ENCODE data around the gene CD19. TPM values are rescaled to one million over a fixed set of nuclear protein-coding genes. Genes with fewer than 3 reads are reported as not detected.

The CD19 gene
- polyA plus RNA-seq, 1 donor from 2014 or later: not detected

GRCh38 chr16:28912558-28912957 is 19.2 kb upstream of the CD19 start:
- no peaks in the 10 kb centered on the region for H3K36me3 ChIP-seq (ENCODE audit: insufficient read depth, low read length)
- H3K79me2 ChIP-seq (replicated peaks; ENCODE audit: insufficient read depth, low read length): no peaks in the 10 kb centered on the region
- TF ChIP-seq RAD21 (conservative IDR thresholded peaks at IDR 0.05) (no peak), REST (IDR thresholded peaks at IDR 0.05; ENCODE audit: borderline replicate concordance) (no peak), EP300 (conservative IDR thresholded peaks at IDR 0.05; ENCODE audit: poor library complexity, severe bottlenecking) (no peak), SMC3 (conservative IDR thresholded peaks at IDR 0.05; ENCODE audit: poor library complexity) (no peak), POLR2AphosphoS5 (IDR thresholded peaks at IDR 0.05) (no peak), CTCF (IDR thresholded peaks at IDR 0.05; ENCODE audit: poor library complexity, severe bottlenecking) (no peak), TAF1 (IDR thresholded peaks at IDR 0.05; ENCODE audit: low read depth) (no peak), MXI1 (conservative IDR thresholded peaks at IDR 0.05; ENCODE audit: poor library complexity, severe bottlenecking) (no peak), EZH2 (IDR thresholded peaks at IDR 0.05; ENCODE audit: borderline replicate concordance, insufficient read depth, low read length, poor library complexity, severe bottlenecking) (no peak)
- no peak overlapping the region for H2AFZ ChIP-seq (ENCODE audit: low read depth, low read length)
- no peak overlapping the region for H3K27ac ChIP-seq (ENCODE audit: low read length)
- no peaks in the 10 kb centered on the region for H3K27me3 ChIP-seq (ENCODE audit: insufficient read depth, low read depth, low read length)
- H3K9me2 ChIP-seq (ENCODE audit: insufficient read depth, low read length): no peaks in the 10 kb centered on the region
- no peak overlapping the region for H3K4me2 ChIP-seq (ENCODE audit: low read length)
- H3F3A ChIP-seq (ENCODE audit: insufficient read depth, low read length, poor library complexity, severe bottlenecking): no peaks in the 10 kb centered on the region
- H3K4me3 ChIP-seq (ENCODE audit: low read length): no peak overlapping the region
- H3K9me3 ChIP-seq (ENCODE audit: low read length): no peaks in the 10 kb centered on the region
- H4K20me1 ChIP-seq (ENCODE audit: insufficient read depth): no peaks in the 10 kb centered on the region
- no peak overlapping the region for H3K9ac ChIP-seq (ENCODE audit: low read length)

GRCh38 chr16:28913946-28914724 is 17.6 kb upstream of the CD19 start:
- H3K36me3 ChIP-seq (ENCODE audit: insufficient read depth, low read length): no peaks in the 10 kb centered on the region
- no peaks in the 10 kb centered on the region for H3K9me3 ChIP-seq (ENCODE audit: low read length)
- H3K9ac ChIP-seq (ENCODE audit: low read length): no peak overlapping the region
- H3K9me2 ChIP-seq (ENCODE audit: insufficient read depth, low read length): no peaks in the 10 kb centered on the region
- H3F3A ChIP-seq (ENCODE audit: insufficient read depth, low read length, poor library complexity, severe bottlenecking): no peaks in the 10 kb centered on the region
- no peak for TF ChIP-seq EP300 (conservative IDR thresholded peaks at IDR 0.05; ENCODE audit: poor library complexity, severe bottlenecking)
- TF ChIP-seq EZH2 (IDR thresholded peaks at IDR 0.05; ENCODE audit: borderline replicate concordance, insufficient read depth, low read length, poor library complexity, severe bottlenecking): no peak
- TF ChIP-seq SMC3 (conservative IDR thresholded peaks at IDR 0.05; ENCODE audit: poor library complexity): no peak
- no peak for TF ChIP-seq RAD21 (conservative IDR thresholded peaks at IDR 0.05)
- TF ChIP-seq POLR2AphosphoS5 (IDR thresholded peaks at IDR 0.05): no peak
- TF ChIP-seq TAF1 (IDR thresholded peaks at IDR 0.05; ENCODE audit: low read depth): no peak
- TF ChIP-seq REST (IDR thresholded peaks at IDR 0.05; ENCODE audit: borderline replicate concordance): no peak
- H3K4me2 ChIP-seq (ENCODE audit: low read length): no peak overlapping the region
- H3K27me3 ChIP-seq (ENCODE audit: insufficient read depth, low read depth, low read length): no peaks in the 10 kb centered on the region
- no peak overlapping the region for H3K27ac ChIP-seq (ENCODE audit: low read length)
- H3K79me2 ChIP-seq (replicated peaks; ENCODE audit: insufficient read depth, low read length): no peaks in the 10 kb centered on the region
- no peak overlapping the region for H2AFZ ChIP-seq (ENCODE audit: low read depth, low read length)
- no peaks in the 10 kb centered on the region for H4K20me1 ChIP-seq (ENCODE audit: insufficient read depth)
- H3K4me3 ChIP-seq (ENCODE audit: low read length): no peak overlapping the region

All from neural cell (in vitro differentiated cells).